ENCODE measurements around the gene GASK1A. TPM values are rescaled to one million over a fixed set of nuclear protein-coding genes. Genes with fewer than 3 reads are reported as not detected.

GASK1A gene
- total RNA-seq, 4 donors from 2014 or later = 2.6 to 9.5 (median 8.8) TPM

- DNase-seq = no peak
- Histone ChIP-seq H3K27ac (no peak overlapping the region), H3K9me3 (no peaks in the 10 kb centered on the region), H3K27me3 (no peaks in the 10 kb centered on the region), H3K4me3 (replicated peaks in 1 of 3) (no peak overlapping the region), H3K4me1 (peaks cover 0 to 12% of the 10 kb centered on the region in 2 donors), H3K36me3 (no peaks in the 10 kb centered on the region)
- TF ChIP-seq POLR2A (IDR thresholded peaks at IDR 0.05) = no peak
- TF ChIP-seq, protein P1, sequence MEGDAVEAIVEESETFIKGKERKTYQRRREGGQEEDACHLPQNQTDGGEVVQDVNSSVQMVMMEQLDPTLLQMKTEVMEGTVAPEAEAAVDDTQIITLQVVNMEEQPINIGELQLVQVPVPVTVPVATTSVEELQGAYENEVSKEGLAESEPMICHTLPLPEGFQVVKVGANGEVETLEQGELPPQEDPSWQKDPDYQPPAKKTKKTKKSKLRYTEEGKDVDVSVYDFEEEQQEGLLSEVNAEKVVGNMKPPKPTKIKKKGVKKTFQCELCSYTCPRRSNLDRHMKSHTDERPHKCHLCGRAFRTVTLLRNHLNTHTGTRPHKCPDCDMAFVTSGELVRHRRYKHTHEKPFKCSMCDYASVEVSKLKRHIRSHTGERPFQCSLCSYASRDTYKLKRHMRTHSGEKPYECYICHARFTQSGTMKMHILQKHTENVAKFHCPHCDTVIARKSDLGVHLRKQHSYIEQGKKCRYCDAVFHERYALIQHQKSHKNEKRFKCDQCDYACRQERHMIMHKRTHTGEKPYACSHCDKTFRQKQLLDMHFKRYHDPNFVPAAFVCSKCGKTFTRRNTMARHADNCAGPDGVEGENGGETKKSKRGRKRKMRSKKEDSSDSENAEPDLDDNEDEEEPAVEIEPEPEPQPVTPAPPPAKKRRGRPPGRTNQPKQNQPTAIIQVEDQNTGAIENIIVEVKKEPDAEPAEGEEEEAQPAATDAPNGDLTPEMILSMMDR (IDR thresholded peaks at IDR 0.05) = no peak
- 94 to 95% methylated on average over 3 of the region's 3 CpGs for WGBS, 2 donors
- intact Hi-C loops (cut with DNase I) = no loop called here
Observed at GRCh38 chr3:43009547-43009946, 30.4 kb downstream of the GASK1A start.

DNA sequence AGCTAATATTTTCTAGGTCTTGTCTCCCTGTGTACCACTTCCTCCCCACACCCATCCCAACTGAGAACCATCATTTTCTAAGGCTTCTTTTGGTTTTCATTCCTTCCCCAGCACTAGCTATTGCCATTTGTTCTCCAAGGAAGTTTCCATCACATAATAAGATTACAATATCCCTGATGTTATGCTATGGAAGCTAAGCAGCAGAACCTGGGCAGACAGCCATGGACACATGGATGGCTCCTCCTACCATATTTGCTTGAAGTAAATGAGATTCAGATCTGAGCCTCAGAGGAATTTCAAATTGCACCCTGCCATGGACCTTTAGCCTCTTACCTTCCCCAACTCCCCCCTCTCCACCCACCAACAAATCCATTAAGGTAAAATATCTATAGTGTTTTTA is 31.5 kb downstream of the GASK1A start:
- Histone ChIP-seq H3K4me1 (peaks cover 0 to 12% of the 10 kb centered on the region in 2 donors), H3K4me3 (replicated peaks in 1 of 3) (no peak overlapping the region), H3K9me3 (no peaks in the 10 kb centered on the region), H3K27ac (no peak overlapping the region), H3K27me3 (no peaks in the 10 kb centered on the region), H3K36me3 (no peaks in the 10 kb centered on the region)
- DNase-seq = no peak
- TF ChIP-seq, protein P1 (IDR thresholded peaks at IDR 0.05) = no peak
- no peak for TF ChIP-seq POLR2A (IDR thresholded peaks at IDR 0.05)
- intact Hi-C loops (cut with DNase I) = no loop called here

- 90% methylated on average over 3 of the region's 3 CpGs for WGBS, 2 donors
- no peak for DNase-seq
- H3K36me3 ChIP-seq = no peaks in the 10 kb centered on the region
- H3K27ac ChIP-seq = no peak overlapping the region
- H3K4me1 ChIP-seq = peaks cover 0 to 12% of the 10 kb centered on the region in 2 donors
- H3K27me3 ChIP-seq = no peaks in the 10 kb centered on the region
- no peaks in the 10 kb centered on the region for H3K9me3 ChIP-seq
- intact Hi-C loops (cut with DNase I) = no loop called here
- no peak overlapping the region for H3K4me3 ChIP-seq (replicated peaks in 1 of 3)
- TF ChIP-seq, protein P1 (IDR thresholded peaks at IDR 0.05) = no peak
- TF ChIP-seq POLR2A (IDR thresholded peaks at IDR 0.05) = no peak
Observed at GRCh38 chr3:43011638-43012037, 32.5 kb downstream of the GASK1A start.

GRCh38 chr3:43012174-43012573 is 33.1 kb downstream of the GASK1A start:
- H3K36me3 ChIP-seq = no peaks in the 10 kb centered on the region
- no peak overlapping the region for H3K4me3 ChIP-seq (replicated peaks in 1 of 3)
- H3K9me3 ChIP-seq = no peaks in the 10 kb centered on the region
- intact Hi-C loops (cut with DNase I) = no loop called here
- peaks cover 0 to 11% of the 10 kb centered on the region in 2 donors for H3K4me1 ChIP-seq
- no peaks in the 10 kb centered on the region for H3K27me3 ChIP-seq
- DNase-seq = no peak
- no peak for TF ChIP-seq POLR2A (IDR thresholded peaks at IDR 0.05)
- TF ChIP-seq, protein P1 (IDR thresholded peaks at IDR 0.05) = no peak
- no peak overlapping the region for H3K27ac ChIP-seq

DNA sequence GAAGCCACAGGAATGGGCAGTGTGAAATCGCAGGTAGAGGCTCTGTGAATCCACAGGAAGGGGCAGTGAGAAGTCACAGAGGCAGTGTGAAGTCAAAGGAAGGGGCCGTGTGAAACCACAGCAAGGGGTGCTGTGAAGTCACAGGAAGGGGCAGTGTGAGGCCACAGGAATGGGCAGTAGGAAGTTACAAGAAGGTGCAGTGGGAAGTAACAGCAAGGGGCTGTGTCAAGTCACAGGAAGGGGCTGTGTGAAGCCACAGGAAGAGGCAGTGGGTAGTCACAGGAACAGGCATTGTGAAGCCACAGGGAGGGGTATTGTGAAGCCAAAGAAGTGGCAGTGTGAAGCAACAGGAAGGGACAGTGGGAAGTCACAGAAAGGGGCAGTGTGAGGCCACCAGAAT is 34.1 kb downstream of the GASK1A start:
- H3K4me3 ChIP-seq (replicated peaks in 1 of 3) = no peak overlapping the region
- 91 to 92% methylated on average over 2 of the region's 2 CpGs for WGBS, 2 donors
- no peak overlapping the region for H3K27ac ChIP-seq
- H3K9me3 ChIP-seq = no peaks in the 10 kb centered on the region
- H3K4me1 ChIP-seq = no peaks in the 10 kb centered on the region
- intact Hi-C loops (cut with DNase I) = no loop called here
- H3K36me3 ChIP-seq = no peaks in the 10 kb centered on the region
- no peak for DNase-seq
- no peak for TF ChIP-seq POLR2A (IDR thresholded peaks at IDR 0.05)
- TF ChIP-seq, protein P1 (IDR thresholded peaks at IDR 0.05) = no peak
- no peaks in the 10 kb centered on the region for H3K27me3 ChIP-seq
